Measurements from ENCODE around the gene MYL3. TPM values are rescaled to one million over a fixed set of nuclear protein-coding genes. Genes with fewer than 3 reads are reported as not detected.

MYL3 gene
- total and polyA plus RNA-seq, 4 donors = 1.9 to 4.1 (median 2.6) TPM

GRCh38 chr3:46897031-46897430 is 33.8 kb upstream of the MYL3 start:
- DNase-seq = no peak
- Histone ChIP-seq H3K36me3 (ENCODE audit: control insufficient read depth in 4 of 4, insufficient read depth in 4 of 4, low read length in 4 of 4) (peaks cover 0 to 6% (median 2%) of the 10 kb centered on the region in 4 donors), H3K4me1 (ENCODE audit: control insufficient read depth in 5 of 5, insufficient read depth in 5 of 5, low read length in 5 of 5) (peaks cover 0 to 32% (median 12%) of the 10 kb centered on the region in 5 donors), H3K9ac (ENCODE audit: insufficient read depth in 1 of 2, low read length in 2 of 2) (no peak overlapping the region), H3K27me3 (ENCODE audit: control insufficient read depth in 3 of 3, insufficient read depth in 3 of 3, low read length in 2 of 3) (peaks cover 0 to 4% (median 0%) of the 10 kb centered on the region in 3 donors), H3K4me3 (no peak overlapping the region), H3K9me3 (ENCODE audit: control insufficient read depth in 4 of 4, insufficient read depth in 3 of 4, low read length in 3 of 4) (no peaks in the 10 kb centered on the region), H3K27ac (ENCODE audit: low read depth in 1 of 2, low read length in 1 of 2) (no peak overlapping the region)
- TF ChIP-seq CTCF (IDR thresholded peaks at IDR 0.05; ENCODE audit: control extremely low read depth, extremely low read depth) = no peak
- WGBS, 2 donors = 94 to 97% methylated on average over 2 of the region's 2 CpGs
- ATAC-seq (ENCODE audit: insufficient read depth, low FRiP score) = no peak

DNA sequence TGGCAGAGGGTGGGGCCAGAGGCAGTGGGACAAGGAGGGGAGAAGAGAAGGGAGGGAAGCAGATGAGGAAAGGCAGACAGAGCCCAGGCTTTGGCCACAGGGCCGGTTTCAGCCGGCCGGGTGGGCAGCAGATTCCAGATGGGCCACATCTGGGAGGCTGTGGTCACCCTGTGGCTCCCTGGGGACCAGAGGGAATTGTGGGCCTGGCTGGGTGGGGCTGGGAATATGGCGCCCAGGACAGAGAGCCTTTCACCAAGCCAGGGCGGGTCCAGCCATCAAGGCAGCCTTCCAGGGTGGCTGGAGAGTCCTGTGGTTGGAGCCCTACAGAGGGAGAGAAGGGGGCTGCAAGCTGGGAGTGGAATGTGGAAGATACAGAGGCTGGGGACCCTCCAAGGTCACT is 33.1 kb upstream of the MYL3 start:
- no peaks in the 10 kb centered on the region for H3K9me3 ChIP-seq (ENCODE audit: control insufficient read depth in 4 of 4, insufficient read depth in 3 of 4, low read length in 3 of 4)
- ATAC-seq (ENCODE audit: insufficient read depth, low FRiP score) = no peak
- H3K27ac ChIP-seq (ENCODE audit: low read depth in 1 of 2, low read length in 1 of 2) = no peak overlapping the region
- peak in 1 of 3 donors; percentile 1 for DNase-seq
- no peak overlapping the region for H3K9ac ChIP-seq (ENCODE audit: insufficient read depth in 1 of 2, low read length in 2 of 2)
- peaks cover 0 to 4% (median 0%) of the 10 kb centered on the region in 3 donors for H3K27me3 ChIP-seq (ENCODE audit: control insufficient read depth in 3 of 3, insufficient read depth in 3 of 3, low read length in 2 of 3)
- H3K4me3 ChIP-seq = no peak overlapping the region
- peaks cover 0 to 38% (median 13%) of the 10 kb centered on the region in 5 donors for H3K4me1 ChIP-seq (ENCODE audit: control insufficient read depth in 5 of 5, insufficient read depth in 5 of 5, low read length in 5 of 5)
- H3K36me3 ChIP-seq (ENCODE audit: control insufficient read depth in 4 of 4, insufficient read depth in 4 of 4, low read length in 4 of 4) = peaks cover 0 to 4% (median 2%) of the 10 kb centered on the region in 4 donors
- WGBS, 2 donors = 74 to 82% methylated on average over 5 of the region's 5 CpGs
- no peak for TF ChIP-seq CTCF (IDR thresholded peaks at IDR 0.05; ENCODE audit: control extremely low read depth, extremely low read depth)

GRCh38 chr3:46895761-46896160 is 32.5 kb upstream of the MYL3 start:
- 83 to 95% methylated on average over 4 of the region's 4 CpGs for WGBS, 2 donors
- no peak for DNase-seq
- peaks cover 0 to 4% (median 0%) of the 10 kb centered on the region in 3 donors for H3K27me3 ChIP-seq (ENCODE audit: control insufficient read depth in 3 of 3, insufficient read depth in 3 of 3, low read length in 2 of 3)

More at GRCh38 chr3:46895761-46896160, 32.5 kb upstream of the MYL3 start:
- Histone ChIP-seq H3K36me3 (ENCODE audit: control insufficient read depth in 4 of 4, insufficient read depth in 4 of 4, low read length in 4 of 4) (peaks cover 0 to 3% (median 2%) of the 10 kb centered on the region in 4 donors), H3K4me3 (no peak overlapping the region), H3K27ac (ENCODE audit: low read depth in 1 of 2, low read length in 1 of 2) (no peak overlapping the region), H3K9ac (ENCODE audit: insufficient read depth in 1 of 2, low read length in 2 of 2) (no peak overlapping the region), H3K9me3 (ENCODE audit: control insufficient read depth in 4 of 4, insufficient read depth in 3 of 4, low read length in 3 of 4) (no peaks in the 10 kb centered on the region), H3K4me1 (ENCODE audit: control insufficient read depth in 5 of 5, insufficient read depth in 5 of 5, low read length in 5 of 5) (peaks cover 0 to 45% (median 13%) of the 10 kb centered on the region in 5 donors)
- TF ChIP-seq CTCF (IDR thresholded peaks at IDR 0.05; ENCODE audit: control extremely low read depth, extremely low read depth) = no peak
- no peak for ATAC-seq (ENCODE audit: insufficient read depth, low FRiP score)
